Hair follicular keratinocyte (primary cell): ENCODE results near the gene CCR5. TPM values are rescaled to one million over a fixed set of nuclear protein-coding genes. Genes with fewer than 3 reads are reported as not detected.

Experiments
- total RNA-seq: library from RNA; depleted of rRNA; stranded (reverse); fragments of >200 nt; gene quantifications from 2 replicates; pipeline ENCODE4 v1.2.3, GENCODE V29; 2015

The CCR5 gene
- not detected in 2 replicates for total RNA-seq

DNA sequence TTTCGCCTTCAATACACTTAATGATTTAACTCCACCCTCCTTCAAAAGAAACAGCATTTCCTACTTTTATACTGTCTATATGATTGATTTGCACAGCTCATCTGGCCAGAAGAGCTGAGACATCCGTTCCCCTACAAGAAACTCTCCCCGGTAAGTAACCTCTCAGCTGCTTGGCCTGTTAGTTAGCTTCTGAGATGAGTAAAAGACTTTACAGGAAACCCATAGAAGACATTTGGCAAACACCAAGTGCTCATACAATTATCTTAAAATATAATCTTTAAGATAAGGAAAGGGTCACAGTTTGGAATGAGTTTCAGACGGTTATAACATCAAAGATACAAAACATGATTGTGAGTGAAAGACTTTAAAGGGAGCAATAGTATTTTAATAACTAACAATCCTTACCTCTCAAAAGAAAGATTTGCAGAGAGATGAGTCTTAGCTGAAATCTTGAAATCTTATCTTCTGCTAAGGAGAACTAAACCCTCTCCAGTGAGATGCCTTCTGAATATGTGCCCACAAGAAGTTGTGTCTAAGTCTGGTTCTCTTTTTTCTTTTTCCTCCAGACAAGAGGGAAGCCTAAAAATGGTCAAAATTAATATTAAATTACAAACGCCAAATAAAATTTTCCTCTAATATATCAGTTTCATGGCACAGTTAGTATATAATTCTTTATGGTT, at the start of gene CCR5:
TSS of gene CCR5 (plus strand) at position 108 of the 680 bp plus-strand sequence. CDS start 1,957 bp downstream, outside the sequence.

GRCh38 chr3:46353647-46354410, 16.9 kb upstream of the CCR5 start, which contains the start of gene CCR2:
Gene CCR2 (plus strand): TSS chr3:46354111. CDS start chr3:46357528, 3,417 bp downstream.

DNA sequence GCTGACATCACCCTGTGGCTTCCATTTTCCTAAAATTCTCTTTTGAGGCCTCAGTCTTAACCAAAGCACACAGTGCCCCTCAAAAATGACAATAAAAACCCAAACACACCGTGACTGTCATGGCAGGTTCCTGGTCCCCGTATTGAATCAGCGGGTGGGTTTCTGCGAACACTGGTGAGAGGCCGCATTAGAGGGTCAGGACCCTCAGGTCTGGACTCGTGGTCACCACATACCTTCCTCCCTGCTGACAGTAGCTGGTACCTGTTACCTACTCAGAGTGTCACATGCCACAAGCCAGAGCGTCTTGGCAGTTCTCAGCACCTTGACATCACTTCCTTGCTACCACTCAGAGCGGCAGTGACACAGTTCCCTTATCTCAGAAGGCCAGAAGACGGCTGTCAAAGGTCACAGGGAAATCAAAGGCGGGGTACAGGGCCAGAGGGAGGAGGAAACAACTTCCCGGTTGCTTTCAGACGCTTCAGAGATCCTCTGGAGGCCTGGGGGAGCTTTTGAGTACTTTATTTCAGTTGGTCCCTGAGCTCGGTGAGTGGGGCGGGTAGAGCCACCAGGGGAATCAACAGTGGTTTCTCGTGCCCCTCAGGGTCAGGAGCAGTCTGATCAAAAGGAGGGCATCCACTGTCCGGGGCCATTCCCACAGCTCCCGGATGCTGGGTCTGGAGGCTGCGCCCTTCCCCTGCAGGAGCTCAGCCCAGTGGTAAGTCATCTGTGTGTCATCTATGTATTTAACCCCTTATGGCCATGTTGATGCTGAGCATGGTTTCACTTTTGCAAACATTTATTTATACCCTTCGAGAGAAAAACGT, 36.3 kb downstream of the CCR5 start, which contains the start of the genes CCR5AS and CCRL2:
TSS of gene CCR5AS (minus strand) at position 279 of the 824 bp plus-strand sequence.
TSS of gene CCRL2 (plus strand) at position 472 of the 824 bp plus-strand sequence. CDS start 821 bp downstream, outside the sequence.

Other genes starting within 250 kb of the CCR5 start
- gene CCR1, start 162.6 kb upstream of the CCR5 start, total RNA-seq = not detected in 2 replicates
- not detected in 2 replicates for gene CCR3, start 128.5 kb upstream of the CCR5 start, total RNA-seq
- not detected in 2 replicates for gene CCR2, start 16.8 kb upstream of the CCR5 start, total RNA-seq
- gene CCRL2, start 36.3 kb downstream of the CCR5 start, total RNA-seq = not detected in 2 replicates
- not detected in 2 replicates for gene LTF, start 94.0 kb downstream of the CCR5 start, total RNA-seq
- gene RTP3, start 127.0 kb downstream of the CCR5 start, total RNA-seq = not detected in 2 replicates
- under 0.01 and 0.08 TPM in 2 replicates for gene LRRC2, start 195.4 kb downstream of the CCR5 start, total RNA-seq
- not detected in 2 replicates for gene FAM240A, start 241.6 kb downstream of the CCR5 start, total RNA-seq